ENCODE data around the gene TPPP2.
A peak's percentile ranks its signal among the peaks of the same experiment; 100 is the strongest.

Gene TPPP2

DNA sequence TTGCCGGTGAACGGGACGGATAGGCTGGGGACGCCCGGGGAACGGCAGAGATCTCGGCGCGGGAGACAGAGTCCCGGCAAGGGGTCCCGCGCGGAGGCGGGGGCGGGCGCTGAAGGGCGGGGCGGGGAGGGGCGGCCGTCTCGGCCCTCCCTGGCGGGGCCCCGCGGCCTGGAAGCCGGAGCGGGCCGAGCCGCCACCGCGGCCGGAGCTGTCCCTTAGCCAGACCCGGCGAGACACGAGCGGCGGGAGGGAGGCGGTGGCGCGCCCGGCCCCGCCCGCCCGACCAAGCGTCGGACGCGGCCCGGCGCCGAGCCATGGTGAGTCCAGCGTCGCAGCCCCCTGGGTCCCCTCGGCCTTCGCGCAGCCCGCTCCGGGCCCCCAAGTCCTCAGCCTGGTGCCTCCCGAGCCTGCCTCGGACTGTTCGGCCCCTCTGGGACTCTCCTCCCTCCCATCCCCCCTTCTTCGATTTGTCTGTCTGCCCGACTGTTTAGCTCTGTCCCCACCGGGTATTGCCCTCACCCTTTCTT, 40.1 kb downstream of the TPPP2 start, which contains the start of gene ARHGEF40:
ARHGEF40 (plus strand) TSS at position 222 of the 527 bp plus-strand sequence; CDS start at position 315, 93 bp downstream.
- no peak for TF ChIP-seq CTCF (IDR thresholded peaks at IDR 0.05; ENCODE audit: low read length)
- TF ChIP-seq EZH2 (IDR thresholded peaks at IDR 0.05; ENCODE audit: borderline replicate concordance, low read length), result no peak
- no peaks in the 10 kb centered on the region for H3K9me2 ChIP-seq (ENCODE audit: low read depth, low read length)
- no peaks in the 10 kb centered on the region for H4K20me1 ChIP-seq (ENCODE audit: insufficient read depth, low read length)
- peak within 1 kb of the TSS; percentile 14; the same call in 1 of the 2 replicates for H3K9ac ChIP-seq (ENCODE audit: low read length)
- H3K36me3 ChIP-seq (ENCODE audit: insufficient read depth, low read length), result no peaks in the 10 kb centered on the region
- no peaks in the 10 kb centered on the region for H3K9me3 ChIP-seq (ENCODE audit: low read length)
- peaks cover 22% of the 10 kb centered on the region for H3K4me1 ChIP-seq (ENCODE audit: insufficient read depth, low read length, severe bottlenecking)
- H2AFZ ChIP-seq (ENCODE audit: low read length), result no peak within 1 kb of the TSS
- peak within 1 kb of the TSS; percentile 55 for H3K4me3 ChIP-seq (ENCODE audit: low read depth, low read length, poor library complexity, severe bottlenecking)
- H3F3A ChIP-seq (ENCODE audit: insufficient read depth, low read length), result no peaks in the 10 kb centered on the region
- no peaks in the 10 kb centered on the region for H3K79me2 ChIP-seq (ENCODE audit: insufficient read depth, low read length)
- H3K4me2 ChIP-seq (ENCODE audit: low read length), result peak within 1 kb of the TSS; percentile 78
- peaks cover 10% of the 10 kb centered on the region for H3K27me3 ChIP-seq (ENCODE audit: insufficient read depth, low read length)
- H3K27ac ChIP-seq (ENCODE audit: low read depth, low read length, poor library complexity, severe bottlenecking), result no peak within 1 kb of the TSS

- Histone ChIP-seq H4K20me1 (ENCODE audit: insufficient read depth, low read length) (no peaks in the 10 kb centered on the region), H3K4me1 (ENCODE audit: insufficient read depth, low read length, severe bottlenecking) (peaks cover 22% of the 10 kb centered on the region), H3K9me2 (ENCODE audit: low read depth, low read length) (no peaks in the 10 kb centered on the region), H2AFZ (ENCODE audit: low read length) (no peak overlapping the region), H3K27ac (ENCODE audit: low read depth, low read length, poor library complexity, severe bottlenecking) (no peak overlapping the region), H3K27me3 (ENCODE audit: insufficient read depth, low read length) (peaks cover 10% of the 10 kb centered on the region), H3K4me2 (ENCODE audit: low read length) (peak overlapping the region; percentile 78), H3K9me3 (ENCODE audit: low read length) (no peaks in the 10 kb centered on the region), H3K79me2 (ENCODE audit: insufficient read depth, low read length) (no peaks in the 10 kb centered on the region), H3F3A (ENCODE audit: insufficient read depth, low read length) (no peaks in the 10 kb centered on the region), H3K4me3 (ENCODE audit: low read depth, low read length, poor library complexity, severe bottlenecking) (peak overlapping the region; percentile 55), H3K36me3 (ENCODE audit: insufficient read depth, low read length) (no peaks in the 10 kb centered on the region), H3K9ac (ENCODE audit: low read length) (peak overlapping the region; percentile 14; the same call in 1 of the 2 replicates)
- TF ChIP-seq EZH2 (IDR thresholded peaks at IDR 0.05; ENCODE audit: borderline replicate concordance, low read length), result no peak
- no peak for TF ChIP-seq CTCF (IDR thresholded peaks at IDR 0.05; ENCODE audit: low read length)
Observed at GRCh38 chr14:21070610-21071224, 40.7 kb downstream of the TPPP2 start.

GRCh38 chr14:21071225-21072030, 41.4 kb downstream of the TPPP2 start:
- Histone ChIP-seq H3K9ac (ENCODE audit: low read length) (no peak overlapping the region; the same call in 1 of the 2 replicates), H3K9me2 (ENCODE audit: low read depth, low read length) (no peaks in the 10 kb centered on the region), H3K79me2 (ENCODE audit: insufficient read depth, low read length) (no peaks in the 10 kb centered on the region), H4K20me1 (ENCODE audit: insufficient read depth, low read length) (no peaks in the 10 kb centered on the region), H3K4me1 (ENCODE audit: insufficient read depth, low read length, severe bottlenecking) (peaks cover 22% of the 10 kb centered on the region), H2AFZ (ENCODE audit: low read length) (no peak overlapping the region), H3K9me3 (ENCODE audit: low read length) (no peaks in the 10 kb centered on the region), H3K27me3 (ENCODE audit: insufficient read depth, low read length) (peaks cover 10% of the 10 kb centered on the region), H3K36me3 (ENCODE audit: insufficient read depth, low read length) (no peaks in the 10 kb centered on the region), H3F3A (ENCODE audit: insufficient read depth, low read length) (no peaks in the 10 kb centered on the region), H3K4me2 (ENCODE audit: low read length) (peak overlapping the region; percentile 78), H3K4me3 (ENCODE audit: low read depth, low read length, poor library complexity, severe bottlenecking) (peak overlapping the region; percentile 55), H3K27ac (ENCODE audit: low read depth, low read length, poor library complexity, severe bottlenecking) (no peak overlapping the region)
- TF ChIP-seq EZH2 (IDR thresholded peaks at IDR 0.05; ENCODE audit: borderline replicate concordance, low read length) (no peak), CTCF (IDR thresholded peaks at IDR 0.05; ENCODE audit: low read length) (no peak)

Measured in OCI-LY1 (cell line).